ENCODE measurements around the gene CENPK. TPM values are rescaled to one million over a fixed set of nuclear protein-coding genes. Genes with fewer than 3 reads are reported as not detected.

The CENPK gene, protein sequence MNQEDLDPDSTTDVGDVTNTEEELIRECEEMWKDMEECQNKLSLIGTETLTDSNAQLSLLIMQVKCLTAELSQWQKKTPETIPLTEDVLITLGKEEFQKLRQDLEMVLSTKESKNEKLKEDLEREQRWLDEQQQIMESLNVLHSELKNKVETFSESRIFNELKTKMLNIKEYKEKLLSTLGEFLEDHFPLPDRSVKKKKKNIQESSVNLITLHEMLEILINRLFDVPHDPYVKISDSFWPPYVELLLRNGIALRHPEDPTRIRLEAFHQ
- total RNA-seq, result 2.1 and 5.0 TPM in 2 replicates

DNA sequence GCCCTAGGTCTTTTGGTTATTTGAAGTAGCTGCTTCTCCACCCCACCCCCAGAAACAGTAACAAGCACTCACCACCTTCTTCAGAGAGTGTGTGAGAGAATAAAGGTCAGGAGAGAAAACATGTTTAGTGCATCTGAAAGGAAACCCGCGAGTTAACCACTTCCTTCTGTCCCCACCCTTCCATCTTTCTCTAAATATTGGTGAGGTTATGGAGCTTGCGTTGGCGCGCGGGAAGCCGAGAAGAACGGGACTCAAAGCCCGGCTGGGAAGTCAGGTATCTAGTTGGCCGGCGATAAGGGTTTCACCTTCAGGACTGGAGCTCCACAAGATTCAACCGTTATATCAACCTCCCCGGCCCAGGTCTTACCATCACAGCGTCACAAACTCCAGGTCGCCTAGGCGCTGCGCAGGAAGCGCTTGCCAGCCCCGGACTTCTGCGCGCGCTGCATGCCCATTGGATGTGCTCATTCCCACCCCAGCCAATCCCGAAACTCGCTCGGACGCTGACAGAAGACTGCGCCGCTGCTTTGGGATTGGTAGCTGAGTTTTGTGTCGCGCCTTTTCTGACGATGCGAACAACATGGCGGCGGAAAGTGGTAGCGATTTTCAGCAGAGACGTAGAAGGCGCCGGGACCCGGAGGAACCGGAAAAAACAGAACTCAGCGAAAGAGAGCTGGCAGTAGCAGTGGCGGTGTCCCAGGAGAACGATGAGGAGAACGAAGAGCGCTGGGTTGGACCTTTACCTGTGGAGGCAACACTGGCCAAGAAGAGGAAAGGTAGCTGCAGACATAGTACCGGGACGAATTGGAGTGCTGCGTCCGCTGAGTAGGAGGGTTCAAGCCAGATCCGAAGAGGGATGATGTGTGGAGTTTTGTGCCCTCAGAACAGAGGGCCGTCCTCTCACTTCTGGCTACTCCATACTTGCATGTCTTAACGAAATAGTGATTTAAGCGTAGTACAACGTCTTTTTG lies at the start of gene CENPK, which contains the start of gene PPWD1:
CENPK (minus strand) TSS at position 438 of the 971 bp plus-strand sequence. CDS start 8,261 bp downstream, outside the sequence.
PPWD1 (plus strand) TSS at position 566 of the 971 bp plus-strand sequence; CDS start at position 581, 15 bp downstream.

DNA sequence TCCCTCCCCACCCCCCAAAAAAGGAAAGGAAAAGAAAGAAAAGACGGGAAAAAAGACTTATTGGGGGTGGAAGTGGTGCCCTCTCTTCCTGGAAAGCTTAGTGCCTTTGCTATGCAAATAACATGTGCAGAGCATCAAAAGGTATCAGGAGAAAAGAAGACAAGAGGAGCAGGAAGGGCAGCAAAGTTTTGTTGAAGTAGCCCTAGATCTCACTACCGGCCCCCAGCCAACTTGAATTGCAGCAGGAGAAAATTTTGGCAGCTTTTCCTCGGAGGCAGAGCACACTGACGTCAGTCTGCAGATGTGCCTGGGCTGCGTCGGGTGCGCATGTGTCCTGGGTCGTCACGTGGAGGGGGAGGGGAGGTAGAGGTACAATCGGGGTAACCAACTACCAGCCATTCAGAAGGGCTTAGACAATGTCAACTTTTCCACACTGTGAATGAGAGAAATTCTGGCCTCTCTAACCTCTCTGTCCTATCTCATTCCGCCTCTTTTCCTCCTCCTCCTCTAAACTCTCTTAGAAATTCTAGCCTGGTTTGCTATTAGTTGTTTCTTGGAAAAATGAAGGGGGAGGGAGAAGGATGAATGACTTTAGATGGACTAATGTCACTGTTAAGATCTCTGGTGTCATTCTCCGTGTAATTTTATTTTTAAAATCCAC lies 81.2 kb downstream of the CENPK start, which contains the start of gene ADAMTS6:
ADAMTS6 (minus strand) TSS at position 286 of the 661 bp plus-strand sequence. CDS start 8,247 bp downstream, outside the sequence.

Other genes starting within 250 kb of the CENPK start
- gene ADAMTS6, start 81.2 kb downstream of the CENPK start, total RNA-seq, result 37.8 and 49.9 TPM in 2 replicates
- gene PPWD1, start 128 bp upstream of the CENPK start, total RNA-seq, result 36.8 and 48.1 TPM in 2 replicates
- gene TRIM23, start 61.2 kb upstream of the CENPK start, total RNA-seq, result 32.8 and 44.9 TPM in 2 replicates
- 1.9 and 2.4 TPM in 2 replicates for gene SHLD3, start 61.9 kb upstream of the CENPK start, total RNA-seq
- 29.0 and 30.1 TPM in 2 replicates for gene TRAPPC13, start 61.9 kb upstream of the CENPK start, total RNA-seq
- 4.6 and 6.5 TPM in 2 replicates for gene SGTB, start 158.9 kb upstream of the CENPK start, total RNA-seq
- 12.5 and 19.2 TPM in 2 replicates for gene NLN, start 159.0 kb upstream of the CENPK start, total RNA-seq